NOMO-1 treated with DMSO at 0.1 percent for 48 hours (cell line): Measurements from ENCODE around the gene NUTM1.
"Not testable (repeated sequence)": the region's sequence is repeated elsewhere in the genome, so short reads cannot be mapped to it uniquely, and the experiment has no call there.

Source experiments
- DNase-seq: peaks from one replicate; lab custom pipeline; 2025; ENCODE audit not compliant: unreplicated experiment; lab: John Stamatoyannopoulos, UW

The NUTM1 gene

GRCh38 chr15:34336231-34336990 is 6.7 kb upstream of the NUTM1 start:
- no peak for DNase-seq

- no peak for DNase-seq
These were observed 6.0 kb upstream of the NUTM1 start for GRCh38 chr15:34336991-34337556.

GRCh38 chr15:34337557-34338306 is 5.4 kb upstream of the NUTM1 start, which contains the start of gene SLC12A6:
Gene SLC12A6, minus strand, starts transcription at chr15:34337781. Its CDS starts 1,101 bp downstream, at chr15:34336680.
- DNase-seq: peak; percentile 92

DNA sequence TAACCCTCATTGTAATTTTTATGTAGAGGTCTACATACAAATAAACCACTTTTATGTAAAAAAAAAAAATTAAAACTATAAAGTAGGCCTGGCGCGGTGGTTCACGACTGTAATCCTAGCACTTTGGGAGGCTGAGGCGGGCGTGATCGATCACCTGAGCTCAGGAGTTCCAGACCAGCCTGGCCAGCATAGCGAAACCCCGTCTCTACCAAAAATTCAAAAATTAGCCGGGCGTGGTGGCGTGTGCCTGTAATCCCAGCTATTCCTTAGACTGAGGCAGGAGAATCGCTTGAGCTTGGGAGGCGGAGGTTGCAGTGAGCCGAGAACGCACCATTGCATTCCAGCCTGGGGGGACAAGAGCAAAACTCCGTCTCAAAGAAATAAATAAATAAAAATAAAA is 4.8 kb upstream of the NUTM1 start:
- DNase-seq: no peak

DNA sequence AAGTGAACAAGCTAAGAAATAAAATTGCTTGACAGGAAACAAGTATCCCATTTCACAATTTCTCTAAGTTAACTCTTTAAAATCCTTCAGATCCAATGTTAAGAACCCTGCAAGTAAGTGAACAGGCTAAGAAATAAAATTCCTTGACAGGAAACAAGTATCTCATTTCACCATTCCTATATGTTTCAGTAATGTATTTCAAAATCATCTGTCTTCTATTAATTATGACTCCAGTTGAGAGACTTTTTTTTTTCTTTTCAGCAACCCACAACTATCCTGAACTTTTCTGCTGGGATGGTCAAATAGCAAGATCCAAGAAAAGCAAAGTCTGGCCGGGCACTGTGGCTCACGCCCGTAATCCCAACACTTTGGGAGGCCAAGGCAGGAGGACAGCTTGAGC is 3.2 kb upstream of the NUTM1 start:
- no peak for DNase-seq

DNA sequence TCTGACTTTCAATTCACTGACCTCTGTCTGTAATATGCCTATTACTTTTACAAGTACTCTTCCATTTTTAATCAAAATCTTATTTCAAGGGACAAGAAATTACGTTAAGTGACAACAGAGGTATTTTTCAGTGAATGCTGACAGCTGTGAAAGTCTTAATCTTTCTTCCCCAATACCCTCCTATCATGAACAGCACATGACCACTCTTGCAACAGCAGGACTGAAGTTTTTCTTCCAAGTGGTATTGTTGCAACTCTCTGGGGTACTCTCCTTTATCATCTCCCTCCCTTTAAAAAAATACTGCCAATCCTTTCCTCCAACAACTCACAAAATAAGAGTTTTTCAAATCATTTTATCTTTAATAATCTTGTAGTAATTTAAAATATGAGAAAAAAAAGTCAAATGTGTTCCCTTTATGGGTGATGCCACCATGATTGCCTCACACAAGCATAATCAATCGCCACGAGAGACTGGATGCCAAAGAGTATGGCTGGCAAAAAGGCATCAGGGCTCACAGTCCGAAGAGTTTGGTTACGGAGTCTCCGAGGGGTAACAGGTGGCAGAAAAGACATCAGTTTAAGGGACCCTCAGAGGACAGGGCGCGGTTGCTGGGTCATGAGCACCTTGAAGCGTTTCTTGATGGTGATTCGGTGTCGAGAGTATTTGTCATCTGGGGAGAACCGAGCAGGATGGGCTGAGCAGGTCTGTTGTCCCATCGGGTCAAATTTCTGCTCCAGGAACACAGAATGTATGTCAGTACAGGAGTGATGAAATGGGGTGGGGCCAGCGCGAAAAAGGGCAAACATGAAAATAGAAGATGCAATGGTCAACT is 1.5 kb upstream of the NUTM1 start:
- DNase-seq: no peak

DNA sequence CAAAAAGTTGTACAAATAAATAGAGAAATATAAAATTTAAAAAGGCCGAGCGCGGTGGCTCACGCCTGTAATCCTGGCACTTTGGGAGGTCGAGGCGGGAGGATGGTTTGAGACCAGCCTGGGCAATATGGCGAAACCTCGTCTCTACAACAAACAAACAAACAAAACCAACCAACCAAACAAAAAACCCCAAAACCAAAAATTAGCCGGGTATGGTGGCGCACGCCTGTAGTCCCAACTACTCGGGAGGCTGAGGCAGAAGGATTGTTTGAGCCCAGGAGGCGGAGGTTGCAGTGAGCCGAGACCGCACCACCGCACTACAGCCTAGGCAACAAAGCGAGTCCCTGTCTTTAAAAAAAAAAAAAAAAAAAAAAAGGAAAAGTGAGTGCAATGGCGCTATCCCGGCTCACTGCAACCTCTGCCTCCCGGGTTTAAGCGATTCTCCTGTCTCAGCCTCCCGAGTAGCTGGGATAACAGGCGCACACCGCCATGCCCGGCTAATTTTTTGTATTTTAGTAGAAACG is 840 bp upstream of the NUTM1 start:
- DNase-seq: not testable (repeated sequence)

GRCh38 chr15:34347951-34348638 is 5.0 kb downstream of the NUTM1 start:
- no peak for DNase-seq

DNA sequence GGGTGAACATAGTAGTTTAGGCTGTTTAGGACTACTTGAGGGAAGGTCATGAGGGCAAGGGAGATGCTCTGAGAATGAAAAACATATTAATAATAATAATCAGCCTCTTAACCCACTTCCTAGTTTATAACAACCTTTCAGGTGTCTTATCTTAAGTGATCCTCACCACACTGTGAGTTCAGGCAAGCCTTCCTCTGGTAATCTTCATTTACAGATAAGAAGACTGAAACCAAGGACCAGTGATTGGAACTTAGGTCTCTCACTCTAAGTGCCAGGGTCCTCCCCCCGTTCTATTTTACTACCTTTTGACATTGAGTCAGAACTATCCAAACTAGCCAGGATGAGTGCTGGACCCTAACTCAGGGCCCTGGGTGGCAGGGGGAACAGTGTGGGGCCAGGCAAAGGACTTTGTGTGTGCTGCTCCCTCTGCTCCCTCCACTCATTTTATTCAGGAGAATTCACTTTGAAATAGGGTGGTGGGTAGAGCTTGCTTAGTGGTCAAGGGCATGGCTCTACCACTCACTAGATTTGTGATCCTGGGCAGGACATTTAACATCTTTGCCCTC is 5.7 kb downstream of the NUTM1 start:
- DNase-seq: no peak

GRCh38 chr15:34349769-34350168 is 6.7 kb downstream of the NUTM1 start:
- DNase-seq: no peak

DNA sequence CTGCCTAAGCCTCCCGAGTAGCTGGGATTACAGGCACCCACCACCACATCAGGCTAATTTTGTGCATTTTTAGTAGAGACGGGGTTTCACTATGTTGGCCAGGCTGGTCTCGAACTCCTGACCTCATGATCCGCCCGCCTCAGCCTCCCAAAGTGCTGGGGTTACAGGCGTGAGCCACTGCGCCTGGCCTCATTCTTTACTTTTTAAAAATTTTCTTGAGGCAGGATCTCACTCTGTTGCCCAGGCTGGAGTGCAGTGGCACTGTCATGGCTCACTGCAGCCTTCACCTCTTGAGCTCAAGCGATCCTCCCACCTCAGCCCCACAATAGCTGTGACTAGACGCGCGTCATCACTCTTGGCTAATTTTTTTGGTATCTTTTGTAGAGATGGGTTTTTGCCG is 9.9 kb downstream of the NUTM1 start:
- DNase-seq: not testable (repeated sequence)

DNA sequence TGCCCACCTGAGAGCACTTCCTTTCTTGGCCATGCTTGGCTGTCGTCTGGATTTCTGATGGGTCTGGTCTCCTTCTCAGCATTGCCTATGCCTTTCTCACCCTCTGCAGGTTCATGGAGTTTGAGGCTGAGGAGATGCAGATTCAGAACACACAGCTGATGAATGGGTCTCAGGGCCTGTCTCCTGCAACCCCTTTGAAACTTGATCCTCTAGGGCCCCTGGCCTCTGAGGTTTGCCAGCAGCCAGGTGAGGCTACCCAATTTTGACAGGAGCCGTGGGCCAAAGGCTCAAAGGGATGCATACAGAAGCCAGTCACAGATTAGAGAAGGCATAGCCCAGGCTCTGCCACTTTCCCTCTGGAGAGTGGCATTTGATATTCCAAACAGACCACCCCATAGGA is 10.5 kb downstream of the NUTM1 start:
- no peak for DNase-seq

GRCh38 chr15:34354286-34354685 is 11.2 kb downstream of the NUTM1 start:
- DNase-seq: no peak

GRCh38 chr15:34355241-34355640 is 12.1 kb downstream of the NUTM1 start:
- no peak for DNase-seq

GRCh38 chr15:34357653-34358052 is 14.5 kb downstream of the NUTM1 start:
- DNase-seq: no peak

GRCh38 chr15:34358367-34358766 is 15.3 kb downstream of the NUTM1 start:
- DNase-seq: no peak

DNA sequence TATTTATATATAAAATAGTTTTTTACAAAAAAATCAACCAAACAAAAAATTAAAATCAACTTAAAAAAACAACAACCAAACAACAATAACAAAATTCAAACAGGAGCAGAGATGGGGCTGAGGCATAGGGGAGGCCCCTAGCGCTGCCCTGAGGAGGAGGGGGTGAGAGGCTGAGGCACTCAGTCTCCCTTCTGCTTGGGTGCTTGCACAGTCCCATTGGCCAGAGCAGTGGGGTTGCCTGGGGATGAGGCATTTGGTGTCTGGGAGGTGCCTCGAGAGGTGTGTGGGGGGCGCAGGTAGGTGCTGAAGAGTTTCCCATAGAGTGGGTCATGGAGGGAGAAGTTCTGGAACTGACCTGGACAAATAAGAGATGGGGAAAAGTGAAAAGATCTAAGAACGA is 15.8 kb downstream of the NUTM1 start:
- no peak for DNase-seq

GRCh38 chr15:34359416-34359815 is 16.3 kb downstream of the NUTM1 start:
- no peak for DNase-seq

- no peak for DNase-seq
These were observed 17.2 kb downstream of the NUTM1 start for GRCh38 chr15:34360298-34360697.

- no peak for DNase-seq
These were observed 18.2 kb downstream of the NUTM1 start for GRCh38 chr15:34361278-34361677.
